ENCODE data around the gene XRCC2. TPM values are rescaled to one million over a fixed set of nuclear protein-coding genes. Genes with fewer than 3 reads are reported as not detected.
"Not testable (repeated sequence)": the region's sequence is repeated elsewhere in the genome, so short reads cannot be mapped to it uniquely, and the experiment has no call there.

The XRCC2 gene
- total and polyA plus RNA-seq, 2 experiments from 2014 or later: 3.4 to 4.1 TPM

DNA sequence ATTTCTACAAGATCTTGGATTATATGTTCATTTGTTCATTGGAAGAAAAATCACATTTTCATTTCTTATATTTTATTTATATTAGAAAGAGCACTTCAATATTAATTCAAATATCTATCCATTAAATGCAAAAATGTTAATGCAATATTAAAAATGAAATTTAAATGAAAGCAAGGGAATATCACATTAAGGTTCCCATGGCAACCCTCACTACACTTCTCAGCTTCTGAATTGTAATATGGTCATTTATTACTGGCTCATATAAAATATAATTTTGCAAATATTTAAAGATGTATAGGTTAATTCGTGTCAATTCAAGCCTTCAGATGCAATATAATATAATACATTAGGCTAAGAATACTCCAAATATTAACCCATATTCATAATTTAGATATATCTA lies 38.8 kb downstream of the XRCC2 start:
- no peak overlapping the region for H3K4me3 ChIP-seq
- H3K36me3 ChIP-seq: no peaks in the 10 kb centered on the region
- no peaks in the 10 kb centered on the region for H3K27me3 ChIP-seq
- no peak for DNase-seq (ENCODE audit: low read depth in 1 of 2, low spot score in 1 of 2)
- H3K9me3 ChIP-seq (ENCODE audit: low read depth): no peaks in the 10 kb centered on the region
- TF ChIP-seq, protein P1, sequence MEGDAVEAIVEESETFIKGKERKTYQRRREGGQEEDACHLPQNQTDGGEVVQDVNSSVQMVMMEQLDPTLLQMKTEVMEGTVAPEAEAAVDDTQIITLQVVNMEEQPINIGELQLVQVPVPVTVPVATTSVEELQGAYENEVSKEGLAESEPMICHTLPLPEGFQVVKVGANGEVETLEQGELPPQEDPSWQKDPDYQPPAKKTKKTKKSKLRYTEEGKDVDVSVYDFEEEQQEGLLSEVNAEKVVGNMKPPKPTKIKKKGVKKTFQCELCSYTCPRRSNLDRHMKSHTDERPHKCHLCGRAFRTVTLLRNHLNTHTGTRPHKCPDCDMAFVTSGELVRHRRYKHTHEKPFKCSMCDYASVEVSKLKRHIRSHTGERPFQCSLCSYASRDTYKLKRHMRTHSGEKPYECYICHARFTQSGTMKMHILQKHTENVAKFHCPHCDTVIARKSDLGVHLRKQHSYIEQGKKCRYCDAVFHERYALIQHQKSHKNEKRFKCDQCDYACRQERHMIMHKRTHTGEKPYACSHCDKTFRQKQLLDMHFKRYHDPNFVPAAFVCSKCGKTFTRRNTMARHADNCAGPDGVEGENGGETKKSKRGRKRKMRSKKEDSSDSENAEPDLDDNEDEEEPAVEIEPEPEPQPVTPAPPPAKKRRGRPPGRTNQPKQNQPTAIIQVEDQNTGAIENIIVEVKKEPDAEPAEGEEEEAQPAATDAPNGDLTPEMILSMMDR (IDR thresholded peaks at IDR 0.05; ENCODE audit: low read depth, low read length): no peak
- no peak overlapping the region for H3K27ac ChIP-seq
- H3K4me1 ChIP-seq (ENCODE audit: low read depth): no peaks in the 10 kb centered on the region

DNA sequence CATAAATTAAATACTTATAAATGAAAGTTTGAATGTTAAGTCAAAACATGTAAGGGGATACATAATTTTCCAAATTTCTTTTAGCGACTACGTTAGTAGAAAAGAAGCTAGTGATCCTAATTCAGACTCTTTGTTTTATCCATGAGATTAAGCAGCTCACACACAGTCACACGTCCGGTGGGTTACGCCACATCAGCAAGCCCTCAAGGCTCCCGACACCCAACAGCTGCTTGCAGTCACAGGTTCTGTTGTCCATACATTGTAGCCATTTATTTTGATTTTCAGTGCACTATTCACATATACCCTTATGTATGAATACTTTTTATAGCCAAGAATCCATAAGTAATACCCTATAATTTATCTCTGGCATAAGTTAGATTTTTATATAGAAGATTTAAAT lies 39.5 kb downstream of the XRCC2 start:
- Histone ChIP-seq H3K36me3 (no peaks in the 10 kb centered on the region), H3K27ac (no peak overlapping the region), H3K4me1 (ENCODE audit: low read depth) (no peaks in the 10 kb centered on the region), H3K9me3 (ENCODE audit: low read depth) (no peaks in the 10 kb centered on the region), H3K4me3 (no peak overlapping the region), H3K27me3 (no peaks in the 10 kb centered on the region)
- DNase-seq (ENCODE audit: low read depth in 1 of 2, low spot score in 1 of 2): peak in 1 of 2 donors; percentile 67
- TF ChIP-seq, protein P1 (IDR thresholded peaks at IDR 0.05; ENCODE audit: low read depth, low read length): no peak

DNA sequence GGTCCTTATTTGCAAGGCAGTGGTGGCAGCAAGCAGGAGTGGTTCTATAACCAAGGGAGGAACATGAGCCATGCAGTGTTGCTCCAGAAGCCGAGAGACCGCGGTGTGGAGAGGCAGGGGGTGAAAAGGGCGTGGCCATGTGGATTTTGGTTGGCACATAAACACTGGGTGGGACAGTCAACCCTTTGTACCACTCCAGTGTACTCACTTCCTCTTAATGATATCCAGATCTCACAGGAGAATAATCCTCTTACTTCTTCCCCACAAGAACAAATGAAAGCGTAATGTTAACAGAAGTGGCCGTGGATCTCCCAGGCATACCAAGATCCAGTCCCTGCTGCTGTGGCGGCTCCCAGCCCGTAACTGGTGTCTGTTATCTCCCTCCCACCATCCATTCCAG lies 42.4 kb downstream of the XRCC2 start:
- Histone ChIP-seq H3K4me3 (no peak overlapping the region), H3K27ac (no peak overlapping the region), H3K27me3 (no peaks in the 10 kb centered on the region), H3K4me1 (ENCODE audit: low read depth) (no peaks in the 10 kb centered on the region), H3K9me3 (ENCODE audit: low read depth) (no peaks in the 10 kb centered on the region), H3K36me3 (no peaks in the 10 kb centered on the region)
- TF ChIP-seq, protein P1 (IDR thresholded peaks at IDR 0.05; ENCODE audit: low read depth, low read length): no peak
- no peak for DNase-seq (ENCODE audit: low read depth in 1 of 2, low spot score in 1 of 2)

DNA sequence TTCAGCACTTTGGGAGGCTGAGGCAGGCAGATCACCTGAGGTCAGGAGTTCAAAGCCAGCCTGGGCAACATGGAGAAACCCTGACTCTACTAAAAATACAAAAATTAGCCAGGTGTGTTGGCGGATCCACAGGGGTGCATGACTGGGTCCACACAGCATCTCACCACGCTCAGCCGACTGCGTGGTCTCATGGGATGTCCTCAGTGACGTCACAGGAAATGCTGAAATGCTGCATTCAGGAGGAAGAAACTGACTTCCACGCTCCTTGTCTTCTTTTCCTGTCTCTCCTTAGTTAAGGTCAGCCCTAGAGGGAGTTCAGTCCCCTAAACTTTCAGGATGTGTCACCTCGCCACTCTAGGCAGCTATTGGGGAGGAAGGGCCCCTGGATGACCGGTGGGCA lies 42.9 kb downstream of the XRCC2 start:
- Histone ChIP-seq H3K9me3 (ENCODE audit: low read depth) (no peaks in the 10 kb centered on the region), H3K27me3 (no peaks in the 10 kb centered on the region), H3K27ac (no peak overlapping the region), H3K36me3 (no peaks in the 10 kb centered on the region), H3K4me3 (no peak overlapping the region), H3K4me1 (ENCODE audit: low read depth) (no peaks in the 10 kb centered on the region)
- no peak for DNase-seq (ENCODE audit: low read depth in 1 of 2, low spot score in 1 of 2)
- TF ChIP-seq, protein P1 (IDR thresholded peaks at IDR 0.05; ENCODE audit: low read depth, low read length): no peak

DNA sequence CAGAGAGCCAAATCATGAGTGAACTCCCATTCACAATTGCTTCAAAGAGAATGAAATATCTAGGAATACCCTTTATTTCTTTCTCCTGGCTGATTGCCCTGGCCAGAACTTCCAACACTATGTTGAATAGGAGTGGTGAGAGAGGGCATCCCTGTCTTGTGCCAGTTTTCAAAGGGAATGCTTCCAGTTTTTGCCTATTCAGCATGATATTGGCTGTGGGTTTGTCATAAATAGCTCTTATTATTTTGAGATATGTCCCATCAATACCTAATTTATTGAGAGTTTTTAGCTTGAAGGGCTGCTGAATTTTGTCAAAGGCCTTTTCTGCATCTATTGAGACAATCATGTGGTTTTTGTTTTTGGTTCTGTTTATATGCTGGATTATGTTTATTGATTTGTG lies 47.2 kb downstream of the XRCC2 start:
- not testable (repeated sequence) for DNase-seq (ENCODE audit: low read depth in 1 of 2, low spot score in 1 of 2); H3K36me3 ChIP-seq; H3K9me3 ChIP-seq (ENCODE audit: low read depth); H3K4me3 ChIP-seq; H3K4me1 ChIP-seq (ENCODE audit: low read depth); H3K27me3 ChIP-seq; H3K27ac ChIP-seq

DNA sequence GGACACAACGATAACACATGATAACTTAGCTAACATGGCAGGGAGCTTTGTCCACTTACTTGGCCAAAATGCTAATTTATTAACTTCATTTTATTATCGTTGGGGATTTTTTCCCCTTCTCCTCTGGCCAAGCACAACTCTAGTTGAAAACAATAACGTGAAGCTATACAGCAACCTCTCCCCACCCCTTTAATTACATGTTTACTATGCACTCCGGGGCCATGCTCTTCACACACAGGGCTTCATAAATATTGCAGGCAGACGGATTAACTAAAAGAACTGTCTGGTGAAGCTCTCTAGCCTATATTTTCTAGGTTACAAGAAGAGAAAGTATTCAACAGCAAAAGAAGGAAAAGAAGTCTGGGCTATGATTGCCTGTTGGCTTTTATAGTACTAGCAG lies 51.7 kb downstream of the XRCC2 start:
- no peak overlapping the region for H3K4me3 ChIP-seq
- H3K27ac ChIP-seq: no peak overlapping the region
- H3K36me3 ChIP-seq: no peaks in the 10 kb centered on the region
- no peaks in the 10 kb centered on the region for H3K27me3 ChIP-seq
- no peaks in the 10 kb centered on the region for H3K4me1 ChIP-seq (ENCODE audit: low read depth)
- TF ChIP-seq, protein P1 (IDR thresholded peaks at IDR 0.05; ENCODE audit: low read depth, low read length): no peak
- H3K9me3 ChIP-seq (ENCODE audit: low read depth): no peaks in the 10 kb centered on the region
- DNase-seq (ENCODE audit: low read depth in 1 of 2, low spot score in 1 of 2): no peak

Data from cardiac muscle cell (in vitro differentiated cells and primary cell).